ENCODE results near the gene DHRSX.
"Not testable (repeated sequence)": the region's sequence is repeated elsewhere in the genome, so short reads cannot be mapped to it uniquely, and the experiment has no call there.

DHRSX gene

GRCh38 chrX:2541603-2542002 is 40.8 kb upstream of the DHRSX start:
- no peak overlapping the region for H3K27ac ChIP-seq
- TF ChIP-seq CTCF (conservative IDR thresholded peaks at IDR 0.05): no peak
- TF ChIP-seq ZFX (IDR thresholded peaks at IDR 0.05): no peak

- H3K27ac ChIP-seq: no peak overlapping the region
- TF ChIP-seq CTCF (conservative IDR thresholded peaks at IDR 0.05): no peak
- no peak for TF ChIP-seq ZFX (IDR thresholded peaks at IDR 0.05)
Measured at GRCh38 chrX:2540426-2540947, 39.7 kb upstream of the DHRSX start.

GRCh38 chrX:2539586-2539985 is 38.8 kb upstream of the DHRSX start:
- H3K27ac ChIP-seq: no peak overlapping the region
- TF ChIP-seq ZFX (IDR thresholded peaks at IDR 0.05): no peak
- TF ChIP-seq CTCF (conservative IDR thresholded peaks at IDR 0.05): no peak

- no peak overlapping the region for H3K27ac ChIP-seq
- no peak for TF ChIP-seq ZFX (IDR thresholded peaks at IDR 0.05)
- TF ChIP-seq CTCF (conservative IDR thresholded peaks at IDR 0.05): no peak
Measured at GRCh38 chrX:2538031-2538757, 37.4 kb upstream of the DHRSX start.

GRCh38 chrX:2536974-2537373 is 36.2 kb upstream of the DHRSX start:
- TF ChIP-seq ZFX (IDR thresholded peaks at IDR 0.05) (no peak), CTCF (conservative IDR thresholded peaks at IDR 0.05) (no peak)
- no peak overlapping the region for H3K27ac ChIP-seq

- TF ChIP-seq ZFX (IDR thresholded peaks at IDR 0.05) (no peak), CTCF (conservative IDR thresholded peaks at IDR 0.05) (no peak)
- no peak overlapping the region for H3K27ac ChIP-seq
Measured at GRCh38 chrX:2536141-2536540, 35.4 kb upstream of the DHRSX start.

- H3K27ac ChIP-seq: not testable (repeated sequence)
Measured at GRCh38 chrX:2534261-2535021, 33.7 kb upstream of the DHRSX start.

Measured in C4-2B (cell line).